NB4 (cell line): Measurements from ENCODE around the gene OSR1.

Experiments
- DNase-seq: peaks from one replicate; pipeline ENCODE4 v3.0.0; 2010; ENCODE audit warnings: low read depth
- H3K4me3 ChIP-seq: one replicate; pipeline ENCODE4 v1.5.1; 2011; ENCODE audit warnings: mild to moderate bottlenecking, low read depth, low read length, moderate library complexity
- CTCF ChIP-seq: IDR thresholded peaks from one replicate; pipeline ENCODE4 v1.5.1; 2012; ENCODE audit warnings: low read depth, low read length
- MAX ChIP-seq: IDR thresholded peaks from 2 replicates; pipeline ENCODE4 v1.6.1; 2011; ENCODE audit warnings: low read depth, low read length
- MYC ChIP-seq: IDR thresholded peaks from 2 replicates; pipeline ENCODE4 v1.6.1; 2011; ENCODE audit warnings: low read depth, low read length
- POLR2A ChIP-seq: IDR thresholded peaks from 2 replicates; pipeline ENCODE4 v1.6.1; 2011; ENCODE audit warnings: mild to moderate bottlenecking; ENCODE audit not compliant: insufficient read length; ENCODE audit errors: extremely low read depth

Gene OSR1

GRCh38 chr2:19336781-19337180, 21.6 kb downstream of the OSR1 start:
- DNase-seq = no peak
- H3K4me3 ChIP-seq = no peak overlapping the region
- TF ChIP-seq MAX (no peak), POLR2A (no peak), CTCF (no peak), MYC (no peak)

- H3K4me3 ChIP-seq = no peak overlapping the region
- no peak for DNase-seq
- TF ChIP-seq MYC (no peak), CTCF (no peak), MAX (no peak), POLR2A (no peak)
Observed at GRCh38 chr2:19332503-19332902, 25.9 kb downstream of the OSR1 start.

- no peak overlapping the region for H3K4me3 ChIP-seq
- TF ChIP-seq MAX (no peak), CTCF (no peak), POLR2A (no peak), MYC (no peak)
- no peak for DNase-seq
Observed at GRCh38 chr2:19331450-19331849, 27.0 kb downstream of the OSR1 start.

- no peak for TF ChIP-seq POLR2A
- TF ChIP-seq CTCF = no peak
- TF ChIP-seq MYC = no peak
- TF ChIP-seq MAX = no peak
Observed at GRCh38 chr2:19330436-19330835, 28.0 kb downstream of the OSR1 start.

GRCh38 chr2:19329445-19329844, 29.0 kb downstream of the OSR1 start:
- no peak overlapping the region for H3K4me3 ChIP-seq
- no peak for TF ChIP-seq MAX
- TF ChIP-seq CTCF = no peak
- TF ChIP-seq MYC = no peak
- no peak for TF ChIP-seq POLR2A
- DNase-seq = no peak

More at GRCh38 chr2:19330436-19330835, 28.0 kb downstream of the OSR1 start:
- no peak for DNase-seq
- no peak overlapping the region for H3K4me3 ChIP-seq

GRCh38 chr2:19327496-19327895, 30.9 kb downstream of the OSR1 start:
- no peak for DNase-seq

More at GRCh38 chr2:19327496-19327895, 30.9 kb downstream of the OSR1 start:
- no peak overlapping the region for H3K4me3 ChIP-seq
- TF ChIP-seq CTCF (no peak), POLR2A (no peak), MAX (no peak), MYC (no peak)
